ELF-1 (cell line): ENCODE results near the gene NAPA.
"Not testable (repeated sequence)": the region's sequence is repeated elsewhere in the genome, so short reads cannot be mapped to it uniquely, and the experiment has no call there.

ENCODE experiments used
- DNase-seq: peaks from one replicate; pipeline ENCODE4 v3.0.0-alpha.2; 2016; ENCODE audit warnings: low read depth, low spot score

NAPA gene

DNA sequence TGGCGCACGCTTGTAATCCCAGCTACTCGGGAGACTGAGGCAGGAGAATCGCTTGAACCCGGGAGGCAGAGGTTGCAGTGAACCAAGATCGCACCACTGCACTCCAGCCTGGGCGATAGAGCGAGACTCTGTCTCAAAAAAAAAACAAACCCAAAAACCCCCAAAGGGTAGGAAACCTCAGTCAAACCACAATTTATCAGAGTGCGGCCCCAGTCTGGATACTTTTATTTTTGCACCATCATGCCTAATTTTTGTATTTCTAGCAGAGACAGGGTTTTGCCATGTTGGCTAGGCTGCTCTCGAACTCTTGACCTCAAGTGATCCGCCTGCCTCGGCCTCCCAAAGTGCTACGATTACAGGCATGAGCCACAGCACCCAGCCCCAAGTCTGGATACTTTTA, 28.6 kb downstream of the NAPA start:
- DNase-seq = not testable (repeated sequence)

DNA sequence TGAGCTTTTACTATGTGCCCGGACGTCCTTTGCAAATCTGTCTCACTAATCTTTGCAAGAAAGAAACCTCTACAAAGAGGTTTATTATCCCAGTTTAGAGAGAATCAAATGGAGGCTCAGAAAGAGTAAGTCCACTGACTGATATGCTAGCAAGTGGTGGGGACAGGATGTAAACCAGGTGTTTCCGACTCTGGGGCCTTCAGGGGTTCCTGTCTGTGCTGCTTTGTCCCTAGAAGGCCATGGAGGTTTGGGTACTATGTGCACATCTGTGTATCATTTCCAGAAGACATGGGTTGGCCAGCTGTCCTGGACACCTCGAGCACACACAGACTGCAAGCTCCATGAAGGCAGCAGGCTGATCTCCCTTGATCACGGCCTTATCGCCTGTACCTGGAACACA, 29.7 kb downstream of the NAPA start:
- no peak for DNase-seq

DNA sequence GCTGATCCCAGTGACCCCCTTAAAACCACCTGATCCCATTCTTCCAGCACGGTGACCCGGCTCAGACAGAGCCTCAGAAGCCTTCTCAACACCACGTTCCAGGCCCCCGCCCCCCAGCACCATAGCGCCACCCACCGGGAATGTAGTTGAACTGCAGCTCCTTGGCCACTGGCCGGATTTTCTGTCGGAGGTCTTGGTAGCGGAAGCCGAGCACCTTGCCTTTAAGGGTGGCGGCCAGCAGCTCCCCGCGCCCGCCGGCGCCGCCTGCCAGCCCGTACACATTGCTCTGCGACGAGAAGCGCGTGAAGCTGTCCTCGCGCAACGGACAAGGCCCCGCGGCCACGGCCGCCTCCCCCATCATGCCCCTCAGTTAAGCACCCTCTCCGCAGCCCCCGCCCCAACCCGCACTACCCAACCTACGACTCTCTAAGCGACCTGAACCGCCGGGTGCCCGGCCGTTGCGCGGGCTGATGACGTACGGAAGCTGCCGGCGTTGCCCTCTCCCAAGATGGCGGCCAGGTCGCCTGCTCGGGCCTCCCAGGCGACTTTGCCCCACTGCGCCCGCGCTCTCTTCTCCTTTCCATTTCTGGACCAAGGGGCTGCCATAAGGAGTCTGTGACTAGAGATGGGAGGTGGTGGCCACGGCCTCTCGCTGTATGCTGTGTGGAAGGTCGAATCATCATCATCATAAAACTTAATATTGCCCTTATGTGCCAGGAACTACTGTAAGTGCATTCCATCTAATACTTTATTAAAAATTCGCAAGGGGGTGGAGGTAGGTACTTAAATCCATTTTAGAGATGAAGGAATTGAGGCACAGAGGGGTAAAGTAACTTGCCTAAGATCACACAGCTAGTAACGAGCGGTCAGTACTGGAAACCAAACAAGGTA, 30.8 kb downstream of the NAPA start, which contains the start of gene KPTN:
Gene KPTN (minus strand): TSS at position 420 of the 891 bp plus-strand sequence. CDS start 59 bp downstream, at position 361.
- DNase-seq = peak; percentile 95

DNA sequence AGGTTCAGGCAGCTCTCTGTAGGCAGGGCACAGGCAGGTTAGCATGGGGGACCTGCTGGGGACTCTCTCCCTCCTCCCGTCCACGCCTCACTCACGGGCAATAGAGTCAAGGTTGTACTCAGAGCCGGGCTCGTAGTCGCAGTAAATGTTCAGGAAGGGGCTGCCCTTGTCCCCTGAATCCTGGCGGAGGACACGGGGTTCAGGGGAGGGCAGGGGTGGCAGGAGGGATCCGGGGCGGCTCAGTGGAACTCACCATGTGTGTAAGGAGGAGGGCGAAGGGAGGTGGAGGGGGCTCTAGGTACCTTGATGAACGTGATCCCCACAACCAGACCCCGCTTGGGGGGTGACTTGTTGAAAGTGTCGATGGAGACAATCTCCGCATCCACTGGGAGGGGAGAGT, 31.7 kb downstream of the NAPA start:
- DNase-seq = no peak

DNA sequence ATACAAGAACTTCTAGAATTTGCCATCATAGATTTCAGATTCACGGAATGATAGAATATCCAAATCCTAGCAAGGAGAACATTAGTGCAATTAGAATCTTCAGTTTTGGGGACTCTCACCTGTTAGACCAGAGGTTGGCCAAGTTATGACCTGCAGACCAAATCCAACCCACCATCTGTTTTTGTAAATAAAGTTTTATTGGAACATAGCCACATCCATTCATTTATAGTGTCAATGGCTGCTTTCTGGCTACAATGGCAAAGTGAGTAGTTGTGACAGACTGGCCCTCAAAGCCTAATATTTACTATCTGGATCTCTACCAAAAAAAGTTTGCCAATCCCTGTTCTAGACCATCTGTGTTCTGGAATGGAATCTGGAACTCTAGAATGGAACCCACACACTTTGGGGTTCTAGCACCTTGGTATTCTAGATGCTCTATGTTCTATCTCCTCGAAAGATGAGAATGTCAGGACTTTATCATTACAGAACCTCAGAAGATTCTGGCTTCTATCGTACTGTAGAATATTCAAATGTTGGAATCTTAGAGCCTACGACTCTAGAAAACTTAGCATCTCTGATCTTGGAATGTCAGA, 33.3 kb downstream of the NAPA start:
- no peak for DNase-seq

DNA sequence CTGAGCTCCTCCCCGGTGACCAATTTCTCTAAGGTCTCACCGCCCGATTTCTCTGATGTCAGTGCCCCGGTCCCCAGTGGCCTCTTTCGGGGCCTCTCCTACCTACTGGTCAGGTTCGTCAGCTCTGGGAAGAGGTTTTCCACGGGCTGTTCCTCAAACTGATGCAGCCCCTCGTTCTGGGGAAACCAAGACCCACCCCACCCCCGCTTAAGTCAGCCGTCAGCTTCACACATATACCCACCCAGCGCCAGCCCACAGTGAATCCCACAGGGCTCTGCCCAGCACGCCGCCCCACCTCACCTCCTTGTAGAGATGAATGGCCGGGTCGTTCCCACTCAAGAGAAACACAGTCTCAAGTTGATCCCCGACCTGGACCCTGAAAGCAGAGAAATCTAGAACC, 34.2 kb downstream of the NAPA start:
- DNase-seq = no peak

DNA sequence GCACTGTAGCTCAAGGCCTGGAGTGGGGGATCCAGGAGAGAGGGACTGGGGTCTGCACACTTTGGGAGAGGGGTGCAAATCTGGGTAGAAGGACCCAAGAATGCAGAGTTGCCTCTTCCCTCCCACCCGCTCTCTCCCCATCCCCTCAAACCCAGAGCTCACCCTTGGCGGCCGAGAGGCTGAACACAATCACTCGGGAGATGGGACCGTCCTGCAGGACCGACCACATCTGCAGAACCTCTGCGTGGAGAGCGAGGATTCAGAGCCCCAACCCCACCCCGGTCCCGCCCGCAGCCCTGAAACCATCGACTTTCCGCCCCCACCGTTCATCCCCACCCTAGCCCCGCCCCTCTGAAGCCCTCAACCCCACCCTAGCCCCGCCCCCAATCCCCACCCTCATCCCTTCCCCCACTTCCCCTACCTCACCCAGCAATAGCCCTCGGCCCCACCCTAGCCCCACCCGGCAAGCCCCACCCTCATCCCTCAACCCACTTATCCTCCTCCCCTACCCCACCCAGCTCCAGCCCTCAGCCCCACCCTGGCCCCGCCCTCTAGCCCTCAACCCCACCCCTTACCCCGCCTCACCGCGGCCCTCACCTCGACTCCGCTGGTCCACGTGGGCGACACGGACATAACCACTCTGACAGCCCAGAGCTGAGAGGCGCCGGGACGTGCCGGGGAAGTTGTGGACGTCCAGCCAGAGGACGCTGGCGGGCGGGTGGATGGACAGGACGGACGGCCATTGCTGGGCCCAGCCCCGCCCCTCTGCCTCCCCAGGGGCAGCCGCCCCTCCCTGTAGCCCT, 35.0 kb downstream of the NAPA start:
- DNase-seq = peak; percentile 47

DNA sequence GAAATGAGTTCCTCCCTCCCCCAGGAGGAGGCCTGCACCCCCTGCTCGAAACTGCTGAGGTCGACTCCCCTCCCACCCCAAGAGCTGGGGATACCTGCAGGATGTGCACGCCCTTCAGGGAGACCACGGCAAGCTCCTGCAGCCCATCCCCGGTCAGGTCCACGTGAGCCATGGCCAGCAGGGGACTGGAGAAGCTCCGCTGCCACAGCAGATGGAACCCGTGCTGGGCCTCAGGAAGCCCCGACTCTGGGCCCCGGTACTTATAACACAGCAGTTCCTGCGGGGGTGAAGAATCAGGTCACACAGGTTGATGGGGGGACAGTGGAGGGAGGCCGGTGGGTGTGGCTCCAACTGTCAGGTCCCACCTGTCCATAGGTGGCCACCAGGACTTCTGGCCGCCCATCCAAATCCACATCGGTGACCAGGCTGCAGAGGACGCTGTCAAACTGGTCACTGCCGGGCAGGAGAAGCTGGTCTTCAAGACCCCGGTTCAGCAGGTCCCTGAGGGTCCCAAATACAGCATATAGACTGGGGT, 38.4 kb downstream of the NAPA start:
- DNase-seq = no peak

DNA sequence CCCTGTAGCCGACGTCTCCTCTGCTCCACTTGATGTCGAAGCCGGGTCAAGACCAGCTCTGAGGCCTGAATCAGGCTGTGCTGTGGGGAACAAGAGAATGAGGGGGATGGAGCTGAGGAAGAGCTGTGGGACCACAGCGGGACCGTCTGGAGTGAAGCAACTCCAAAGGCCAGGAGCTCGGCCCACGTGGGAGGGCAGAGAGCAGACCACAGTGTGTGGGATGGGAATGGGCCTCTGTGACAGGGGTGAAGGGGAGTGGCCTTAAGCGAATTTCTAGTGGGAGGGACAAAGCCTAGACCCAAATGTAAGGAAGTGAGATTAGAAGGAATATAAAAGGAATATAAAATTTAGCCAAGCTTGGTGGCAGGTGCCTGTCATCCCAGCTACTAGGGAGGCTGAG, 39.4 kb downstream of the NAPA start:
- DNase-seq = no peak

DNA sequence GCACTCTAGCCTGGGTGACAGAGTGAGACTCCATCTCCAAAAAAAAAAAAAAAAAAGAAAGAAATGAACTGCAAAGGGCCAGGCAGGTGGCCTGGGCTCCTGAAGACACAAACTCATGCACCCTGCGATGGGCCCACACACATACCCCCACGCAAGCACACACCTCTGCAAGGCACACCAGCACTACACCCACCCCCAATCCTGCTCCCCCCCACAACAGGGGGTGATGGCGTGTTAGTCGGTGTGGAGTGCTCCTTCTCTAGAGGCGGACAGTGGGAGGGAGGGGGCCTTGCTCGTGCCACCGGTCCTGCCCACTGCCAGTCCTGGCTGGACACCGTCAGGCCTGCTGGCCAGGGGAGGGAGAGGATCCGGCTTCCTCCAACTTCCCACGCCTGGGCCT, 41.5 kb downstream of the NAPA start:
- DNase-seq = no peak

DNA sequence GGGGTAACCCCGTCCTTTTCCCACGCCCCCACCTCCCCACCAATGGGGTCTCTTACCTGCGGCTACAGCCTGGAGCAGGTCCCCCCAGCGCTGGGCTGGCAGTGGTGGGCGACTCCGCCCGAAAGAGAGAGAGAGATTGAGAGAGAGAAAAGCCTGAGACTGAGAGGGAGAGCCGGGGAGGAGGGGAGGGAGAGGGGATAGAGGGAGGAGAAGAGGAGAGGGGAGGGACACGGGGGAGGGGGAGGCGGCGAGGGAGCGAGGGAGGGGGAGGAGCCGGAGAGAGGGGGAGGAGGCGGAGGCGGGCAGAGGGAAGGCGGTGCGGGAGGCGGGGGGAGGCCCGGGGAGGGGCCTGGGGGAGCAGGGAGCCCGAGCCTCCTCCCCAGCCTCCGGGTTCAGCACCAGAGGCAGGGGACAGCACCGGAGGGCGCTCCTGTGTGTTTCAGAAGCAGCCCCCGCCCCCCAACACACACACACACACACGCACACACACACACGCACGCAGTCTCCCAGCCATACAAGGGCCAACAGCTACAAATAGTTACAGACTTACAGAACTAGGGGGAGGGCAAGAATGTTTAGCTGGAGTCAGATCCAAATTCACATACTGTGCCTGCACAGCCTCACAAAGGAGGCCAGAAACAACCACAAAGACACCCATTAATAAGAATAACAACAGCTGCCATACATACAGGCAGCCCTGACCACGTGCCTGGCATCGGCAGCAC, 43.0 kb downstream of the NAPA start, which contains the start of gene SLC8A2:
Gene SLC8A2 (minus strand): TSS at position 161 of the 725 bp plus-strand sequence. CDS start 5,490 bp downstream, outside the sequence.
- DNase-seq = peak; percentile 90

DNA sequence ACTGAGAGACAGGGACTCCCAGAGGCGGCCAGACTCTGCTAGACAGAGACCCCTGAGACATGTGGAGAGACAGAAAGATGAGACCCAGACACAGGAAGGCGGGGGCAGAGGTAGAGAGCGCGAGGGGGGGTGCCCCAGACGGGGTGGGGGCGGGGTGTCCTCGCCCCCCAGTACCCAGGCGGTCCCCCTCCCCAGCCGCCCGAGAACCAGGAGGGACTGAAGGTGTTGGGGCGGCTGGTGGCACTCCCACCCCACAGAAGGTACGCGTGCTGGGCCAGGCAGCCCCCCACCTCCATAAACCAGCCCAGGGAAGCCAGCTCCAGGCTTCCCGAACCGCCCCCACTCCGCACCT, 43.5 kb downstream of the NAPA start:
- no peak for DNase-seq

DNA sequence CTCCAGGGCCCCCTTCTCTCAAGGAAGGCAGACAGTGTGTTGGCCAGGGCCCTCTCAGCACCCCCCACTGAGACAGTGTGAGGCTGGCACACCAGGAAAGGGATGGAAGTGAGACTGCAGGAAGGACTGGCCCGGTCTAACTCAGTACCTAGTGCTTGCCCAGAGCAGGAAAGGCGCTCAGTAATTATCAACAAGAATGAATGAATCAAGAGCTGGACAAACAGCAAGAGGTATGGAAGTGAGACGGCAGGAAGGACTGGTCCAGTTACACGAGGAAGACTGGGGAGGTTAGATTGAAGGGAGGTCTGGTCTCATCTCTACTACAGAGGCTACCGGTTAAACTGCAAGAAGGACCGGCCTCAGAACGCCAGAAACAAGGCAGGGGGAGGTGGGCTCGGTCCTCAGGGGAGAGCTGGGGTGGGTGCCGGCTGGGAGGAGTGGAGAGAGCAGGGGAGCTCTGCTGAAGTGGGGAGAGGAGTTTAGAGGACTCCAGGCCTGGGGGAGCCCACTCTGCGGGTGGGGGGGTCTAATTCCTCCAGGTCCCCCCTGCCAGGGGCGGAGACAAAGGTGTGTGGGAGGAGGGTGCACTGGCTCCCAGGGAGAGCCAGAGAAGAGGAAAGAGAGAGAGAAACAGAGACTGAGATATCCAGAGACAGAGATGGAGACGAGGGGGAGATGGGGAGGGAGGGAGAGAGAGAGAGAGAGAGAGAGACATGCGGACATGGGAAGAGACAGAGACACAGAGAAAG, 44.2 kb downstream of the NAPA start:
- no peak for DNase-seq

DNA sequence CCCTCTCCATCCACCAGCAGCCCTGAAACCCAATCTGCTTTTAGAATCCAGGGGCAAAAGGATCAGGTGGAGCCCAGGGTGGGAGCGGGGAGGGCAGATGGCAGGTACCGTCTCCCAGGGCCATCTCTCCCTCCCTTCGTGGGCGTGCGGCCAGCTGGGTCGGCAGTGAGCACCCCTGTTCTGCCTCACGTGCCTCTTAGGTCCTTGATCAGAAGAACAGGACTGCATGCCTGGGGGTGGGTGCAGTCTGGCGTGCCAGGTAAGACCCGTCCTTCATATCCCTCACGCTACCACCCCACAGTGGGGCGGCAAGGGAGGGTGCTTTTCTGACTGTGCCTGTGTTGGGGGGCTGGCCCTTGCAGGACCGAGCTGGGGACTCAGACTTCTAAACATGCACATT, 45.1 kb downstream of the NAPA start:
- DNase-seq = no peak

DNA sequence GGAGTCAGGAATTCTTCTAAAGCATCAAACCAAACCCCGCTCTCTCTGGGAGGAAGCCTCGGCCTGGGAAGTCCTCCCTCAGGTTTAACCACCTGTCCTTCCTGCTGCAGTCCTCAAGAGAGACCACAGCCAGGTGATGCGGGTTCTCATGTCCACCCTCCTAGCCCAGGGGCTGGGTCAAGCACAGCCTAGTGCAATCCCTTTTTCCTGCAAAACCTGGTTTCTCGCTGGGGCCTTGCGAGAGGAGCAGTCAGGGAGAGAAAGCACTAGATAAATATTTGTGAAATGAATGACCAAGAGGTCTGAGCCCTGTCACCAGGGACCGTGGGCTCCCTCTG, 45.5 kb downstream of the NAPA start:
- no peak for DNase-seq

DNA sequence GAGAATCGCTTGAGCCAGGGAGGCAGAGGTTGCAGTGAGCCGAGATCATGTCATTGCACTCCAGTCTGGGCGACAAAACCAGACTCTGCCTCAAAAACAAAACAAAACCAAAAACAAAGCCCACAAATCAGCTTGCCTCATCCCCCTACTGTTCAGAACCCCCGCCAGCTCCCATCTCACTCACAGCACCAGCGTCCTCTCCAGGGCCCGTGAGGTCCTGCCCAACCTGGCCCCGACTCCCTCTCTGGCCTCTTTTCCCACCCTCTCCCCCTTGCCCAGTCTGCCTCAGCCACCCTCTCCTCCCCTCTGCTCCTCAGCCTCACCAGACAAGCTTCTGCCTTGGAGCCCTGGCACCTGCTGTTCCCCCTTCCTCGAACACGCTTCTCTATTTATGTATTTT, 46.9 kb downstream of the NAPA start:
- DNase-seq = no peak

DNA sequence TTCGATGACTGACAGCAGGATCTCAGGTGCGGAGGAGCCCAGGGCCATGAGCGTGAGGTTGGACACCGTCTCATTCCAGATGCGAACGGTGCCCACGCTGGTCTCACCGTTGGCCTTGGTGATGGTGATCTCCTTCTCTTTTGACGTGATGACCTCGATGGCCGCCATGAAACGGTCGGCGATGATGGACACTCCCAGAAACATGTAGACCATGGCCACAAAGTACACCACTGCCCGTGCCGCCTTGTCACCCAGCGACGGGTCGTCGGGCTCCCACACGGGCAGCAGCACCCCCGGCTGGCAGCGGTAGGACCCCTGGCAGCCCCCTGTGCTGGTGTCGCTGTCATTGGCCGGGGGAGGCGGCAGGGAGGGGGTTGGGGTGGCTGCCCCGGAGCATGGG, 48.9 kb downstream of the NAPA start:
- DNase-seq = no peak

DNA sequence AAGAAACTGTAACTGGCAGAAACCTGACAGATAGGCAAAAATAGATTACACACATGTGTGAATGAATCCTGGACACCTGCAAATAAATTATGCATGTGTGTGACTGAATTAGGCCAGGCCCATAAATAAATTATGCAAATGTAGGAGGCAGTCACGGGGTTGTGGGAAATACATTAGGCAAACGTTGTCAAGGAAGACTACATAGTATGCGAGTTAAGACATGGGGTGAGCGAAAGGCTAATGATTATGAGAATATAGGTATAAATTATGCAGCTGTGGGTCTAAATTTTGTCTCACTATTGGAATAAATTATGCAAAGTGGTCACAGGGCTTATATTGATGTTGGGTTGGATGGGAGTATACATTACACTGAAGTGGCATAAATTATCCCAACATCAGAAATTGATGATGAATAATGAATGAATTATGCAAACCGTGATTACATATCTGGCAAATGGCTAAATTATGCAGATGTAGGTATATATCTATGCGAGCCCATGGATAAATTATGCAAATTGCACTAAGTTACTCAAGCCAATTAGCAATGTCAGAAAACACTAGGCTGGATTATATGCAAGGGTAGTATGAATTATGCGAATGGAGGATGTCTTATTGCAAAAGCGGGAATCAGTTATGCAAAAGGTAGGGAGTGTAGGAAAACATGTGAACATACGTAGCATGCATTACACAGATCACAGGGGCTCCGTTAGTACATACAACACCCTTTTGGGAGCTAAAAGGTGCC, 50.0 kb downstream of the NAPA start:
- no peak for DNase-seq

DNA sequence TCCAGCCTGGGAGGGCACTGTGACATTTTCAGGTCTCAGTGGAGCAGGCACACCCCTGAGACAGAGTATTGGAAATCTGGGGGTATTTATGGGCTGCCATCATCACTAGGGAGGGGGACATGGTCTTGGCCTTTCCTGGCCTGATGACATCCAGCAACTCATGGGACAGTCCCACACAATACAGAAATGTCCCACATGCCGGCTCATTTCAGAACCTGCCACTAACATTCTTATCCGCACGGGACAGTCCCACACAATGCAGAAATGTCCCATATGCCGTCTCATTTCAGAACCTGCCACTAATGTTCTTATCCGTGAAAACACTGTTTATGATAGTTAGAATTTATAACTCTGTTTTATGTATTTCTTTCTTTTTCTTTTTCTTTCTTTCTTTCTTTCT, 53.0 kb downstream of the NAPA start:
- DNase-seq = no peak

DNA sequence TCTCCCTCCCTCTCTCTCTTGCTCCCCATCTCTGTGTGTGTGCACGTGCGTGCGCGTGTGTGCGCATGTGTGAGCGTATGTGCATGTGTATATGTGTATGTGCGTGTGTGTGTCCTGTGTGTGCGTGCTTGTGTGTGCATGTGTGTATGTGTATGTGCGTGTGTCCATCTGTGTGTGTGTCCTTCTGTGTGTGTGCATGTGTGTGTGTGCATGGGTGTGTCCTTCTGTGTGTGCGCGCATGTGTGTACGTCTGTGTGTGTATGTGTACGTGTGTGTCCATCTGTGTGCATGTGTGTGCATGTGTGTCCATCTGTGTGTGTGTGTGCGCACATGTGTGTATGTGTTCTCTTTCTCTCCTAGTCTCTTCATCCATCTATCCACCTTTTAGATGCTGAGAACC, 55.4 kb downstream of the NAPA start:
- DNase-seq = no peak
